Heart left ventricle (tissue), 13 donors: Measurements from ENCODE around the gene RBPMS2.

Experiments used
- CTCF ChIP-seq, 12 donors: fragments of 200-600 bp; sonication (generic) in 4 of 12; IDR thresholded peaks; one replicate each; pipeline versions ENCODE4 v1.5.0 to v1.8.0; 2018 to 2022; ENCODE audit warnings: antibody characterized with exemption in 12 of 12, mild to moderate bottlenecking in 5 of 12
- POLR2A ChIP-seq, 2 donors: fragments of 450-650 bp; IDR thresholded peaks; one replicate each; pipeline ENCODE4 v1.6.1; 2017; ENCODE audit warnings: antibody characterized with exemption in 2 of 2, mild to moderate bottlenecking in 2 of 2, moderate library complexity in 2 of 2
- donor health status: ischemic (EF 13 %, LVEDD 7.1; RV severe dilation, severe dysfunction).
- donor health status: DM: no; HTN: yes; CAD: no.
- donor health status: DM: no; HTN: no; CAD: no.
- donor health status: ischemic (EF 25% LVEDD 6.9; RV normal size, moderate dysfunction).
- donor health status: ischemic (EF 25% LVEDD 5.7; RV mildly dilated, moderate dysfunction).
- donor health status: ischemic (EF 35%, LVEDD 5.7; RV mildly dilated, moderate dysfunction).
- donor health status: nonischemic (EF 11% LVEDD 7.7; RV severe dilation, severe dysfunction).
- donor health status: DM: yes; HTN: yes; CAD: no.
- donor health status: PGD.
- donor health status: ischemic (EF 29% LVEDD 5.4; RV normal size, mild dysfunction).
- donor health status: nonischemic (EF 23%, LVEDD 6.1; RV moderate dilation, normal function).

GRCh38 chr15:64809649-64810496, 34.5 kb upstream of the RBPMS2 start:
- TF ChIP-seq CTCF (IDR thresholded peaks at IDR 0.05) = peak; percentile 78 to 93 (median 89)
- no peak for TF ChIP-seq POLR2A (IDR thresholded peaks at IDR 0.05)
